Measurements from ENCODE around the gene SIPA1L3.

SIPA1L3 gene

GRCh38 chr19:38193445-38193844 lies 286.4 kb downstream of the SIPA1L3 start:
- DNase-seq (ENCODE audit: low spot score) = no peak

- DNase-seq (ENCODE audit: low spot score) = no peak
These were observed 287.2 kb downstream of the SIPA1L3 start for GRCh38 chr19:38194061-38194701.

GRCh38 chr19:38195237-38195636 lies 288.2 kb downstream of the SIPA1L3 start:
- no peak for DNase-seq (ENCODE audit: low spot score)

- no peak for DNase-seq (ENCODE audit: low spot score)
These were observed 289.3 kb downstream of the SIPA1L3 start for GRCh38 chr19:38196245-38196837.

- no peak for DNase-seq (ENCODE audit: low spot score)
These were observed 290.1 kb downstream of the SIPA1L3 start for GRCh38 chr19:38196948-38197656.

GRCh38 chr19:38197937-38198704 lies 291.1 kb downstream of the SIPA1L3 start:
- no peak for DNase-seq (ENCODE audit: low spot score)

GRCh38 chr19:38199340-38199739 lies 292.3 kb downstream of the SIPA1L3 start:
- no peak for DNase-seq (ENCODE audit: low spot score)

- no peak for DNase-seq (ENCODE audit: low spot score)
These were observed 294.7 kb downstream of the SIPA1L3 start for GRCh38 chr19:38201731-38202130.

- DNase-seq (ENCODE audit: low spot score) = no peak
These were observed 295.5 kb downstream of the SIPA1L3 start for GRCh38 chr19:38202504-38202903.

- DNase-seq (ENCODE audit: low spot score) = no peak
These were observed 296.2 kb downstream of the SIPA1L3 start for GRCh38 chr19:38203197-38203596.

- no peak for DNase-seq (ENCODE audit: low spot score)
These were observed 297.1 kb downstream of the SIPA1L3 start for GRCh38 chr19:38204096-38204495.

- no peak for DNase-seq (ENCODE audit: low spot score)
These were observed 297.7 kb downstream of the SIPA1L3 start for GRCh38 chr19:38204728-38205127.

GRCh38 chr19:38206006-38206745 lies 299.2 kb downstream of the SIPA1L3 start:
- no peak for DNase-seq (ENCODE audit: low spot score)

GRCh38 chr19:38206928-38207327 lies 299.9 kb downstream of the SIPA1L3 start:
- DNase-seq (ENCODE audit: low spot score) = no peak

- DNase-seq (ENCODE audit: low spot score) = no peak
These were observed 300.5 kb downstream of the SIPA1L3 start for GRCh38 chr19:38207543-38207942.

GRCh38 chr19:38208571-38208970 lies 301.6 kb downstream of the SIPA1L3 start:
- DNase-seq (ENCODE audit: low spot score) = no peak

- no peak for DNase-seq (ENCODE audit: low spot score)
These were observed 302.1 kb downstream of the SIPA1L3 start for GRCh38 chr19:38209152-38209551.

- DNase-seq (ENCODE audit: low spot score) = no peak
These were observed 302.9 kb downstream of the SIPA1L3 start for GRCh38 chr19:38209671-38210457.

GRCh38 chr19:38210458-38210987 lies 303.5 kb downstream of the SIPA1L3 start:
- no peak for DNase-seq (ENCODE audit: low spot score)

GRCh38 chr19:38211151-38211591 lies 304.2 kb downstream of the SIPA1L3 start:
- no peak for DNase-seq (ENCODE audit: low spot score)

- DNase-seq (ENCODE audit: low spot score) = no peak
These were observed 304.8 kb downstream of the SIPA1L3 start for GRCh38 chr19:38211766-38212165.
